ENCODE measurements around the gene NEO1.

Gene NEO1

GRCh38 chr15:73078722-73079121 lies 26.5 kb downstream of the NEO1 start:
- peak; percentile 91 for DNase-seq (ENCODE audit: low read depth)
- TF ChIP-seq CTCF (IDR thresholded peaks at IDR 0.05; ENCODE audit: control insufficient read depth, insufficient read depth, low read depth, low read length, missing control alignments), result no peak
- no peak overlapping the region for H3K4me3 ChIP-seq (ENCODE audit: control insufficient read depth, low read depth, low read length)

GRCh38 chr15:73079565-73079964 lies 27.3 kb downstream of the NEO1 start:
- TF ChIP-seq CTCF (IDR thresholded peaks at IDR 0.05; ENCODE audit: control insufficient read depth, insufficient read depth, low read depth, low read length, missing control alignments), result no peak

DNA sequence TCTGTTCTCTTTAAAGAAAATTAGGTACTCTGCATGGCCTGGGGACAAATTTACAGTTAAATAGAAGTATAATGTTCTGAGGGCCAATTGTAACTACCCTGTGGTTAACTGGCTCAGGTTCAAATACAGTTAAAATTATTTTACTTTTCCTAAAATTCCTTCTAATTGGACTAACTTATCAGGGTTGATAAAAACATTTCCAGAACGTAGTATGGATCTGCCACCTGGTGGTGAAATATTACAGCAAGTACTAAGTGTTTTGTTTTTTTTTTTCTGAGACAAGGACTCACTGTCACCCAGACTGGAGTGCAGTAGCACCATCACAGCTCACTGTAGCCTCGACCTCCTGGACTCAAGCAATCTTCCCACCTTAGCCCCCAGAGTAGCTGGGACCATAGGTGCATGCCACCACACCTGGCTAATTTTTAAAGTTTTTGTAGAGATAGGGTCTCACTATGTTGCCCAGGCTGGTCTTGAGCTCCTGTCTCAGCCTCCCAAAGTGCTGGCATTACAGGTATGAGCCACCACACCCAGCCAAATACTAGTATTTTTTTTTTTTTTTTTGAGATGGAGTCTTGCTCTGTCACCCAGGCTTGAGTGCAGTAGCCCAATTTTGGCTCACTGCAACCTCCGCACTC lies 29.2 kb downstream of the NEO1 start:
- H3K4me3 ChIP-seq (ENCODE audit: control insufficient read depth, low read depth, low read length), result no peak overlapping the region
- peak; percentile 31 for DNase-seq (ENCODE audit: low read depth)
- TF ChIP-seq CTCF (IDR thresholded peaks at IDR 0.05; ENCODE audit: control insufficient read depth, insufficient read depth, low read depth, low read length, missing control alignments), result peak; percentile 55

More at GRCh38 chr15:73079565-73079964, 27.3 kb downstream of the NEO1 start:
- H3K4me3 ChIP-seq (ENCODE audit: control insufficient read depth, low read depth, low read length), result no peak overlapping the region
- DNase-seq (ENCODE audit: low read depth), result no peak

DNA sequence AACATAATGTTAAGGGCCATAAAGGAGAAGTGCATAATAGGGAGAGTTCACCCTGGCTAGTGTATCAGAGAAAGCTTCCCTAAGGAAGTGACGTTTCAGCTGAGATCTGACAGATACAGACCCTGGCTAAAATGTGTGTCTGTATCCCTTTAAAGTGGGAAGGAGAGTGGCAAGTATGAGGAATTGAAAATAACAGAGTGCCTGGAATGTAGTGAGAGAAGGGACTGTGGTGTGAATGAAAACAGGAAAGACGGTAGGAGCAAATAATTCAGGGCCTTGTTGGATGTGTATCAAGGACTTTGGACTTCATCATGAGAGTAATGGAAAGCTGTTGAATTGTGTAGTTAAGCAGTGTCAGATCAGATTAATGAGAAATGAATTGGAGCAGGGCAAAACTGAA lies 30.5 kb downstream of the NEO1 start:
- DNase-seq (ENCODE audit: low read depth), result no peak

GRCh38 chr15:73087098-73087497 lies 34.8 kb downstream of the NEO1 start:
- no peak for DNase-seq (ENCODE audit: low read depth)
- H3K4me3 ChIP-seq (ENCODE audit: control insufficient read depth, low read depth, low read length), result no peak overlapping the region
- TF ChIP-seq CTCF (IDR thresholded peaks at IDR 0.05; ENCODE audit: control insufficient read depth, insufficient read depth, low read depth, low read length, missing control alignments), result no peak

More for the DNA sequence above, 30.5 kb downstream of the NEO1 start:
- no peak overlapping the region for H3K4me3 ChIP-seq (ENCODE audit: control insufficient read depth, low read depth, low read length)
- TF ChIP-seq CTCF (IDR thresholded peaks at IDR 0.05; ENCODE audit: control insufficient read depth, insufficient read depth, low read depth, low read length, missing control alignments), result no peak

- DNase-seq (ENCODE audit: low read depth), result no peak
- no peak overlapping the region for H3K4me3 ChIP-seq (ENCODE audit: control insufficient read depth, low read depth, low read length)
- no peak for TF ChIP-seq CTCF (IDR thresholded peaks at IDR 0.05; ENCODE audit: control insufficient read depth, insufficient read depth, low read depth, low read length, missing control alignments)
Observed at GRCh38 chr15:73105064-73105463, 52.8 kb downstream of the NEO1 start.
